Sigmoid colon (tissue), 4 donors: ENCODE data around the gene BEX2.

Source experiments
- EP300 ChIP-seq, 4 donors: sonication (generic); formaldehyde crosslinking; IDR thresholded peaks; one replicate each; pipeline ENCODE4 v1.6.1; 2017; ENCODE audit warnings: antibody characterized with exemption in 4 of 4
- POLR2AphosphoS5 ChIP-seq, 4 donors: sonication (generic); formaldehyde crosslinking; IDR thresholded peaks; one replicate each; pipeline ENCODE4 v1.6.1; 2017; ENCODE audit warnings: antibody characterized with exemption in 4 of 4
- TF ChIP-seq, protein P1 (sequence below), 4 experiments: fragments of 450-650 bp in 3 of 4; fragments of 200-600 bp in 1 of 4; IDR thresholded peaks; one replicate each; pipeline ENCODE4 v1.5.1; 2016 to 2019; ENCODE audit warnings: antibody characterized with exemption in 4 of 4, mild to moderate bottlenecking in 3 of 4, moderate library complexity in 2 of 4

DNA sequence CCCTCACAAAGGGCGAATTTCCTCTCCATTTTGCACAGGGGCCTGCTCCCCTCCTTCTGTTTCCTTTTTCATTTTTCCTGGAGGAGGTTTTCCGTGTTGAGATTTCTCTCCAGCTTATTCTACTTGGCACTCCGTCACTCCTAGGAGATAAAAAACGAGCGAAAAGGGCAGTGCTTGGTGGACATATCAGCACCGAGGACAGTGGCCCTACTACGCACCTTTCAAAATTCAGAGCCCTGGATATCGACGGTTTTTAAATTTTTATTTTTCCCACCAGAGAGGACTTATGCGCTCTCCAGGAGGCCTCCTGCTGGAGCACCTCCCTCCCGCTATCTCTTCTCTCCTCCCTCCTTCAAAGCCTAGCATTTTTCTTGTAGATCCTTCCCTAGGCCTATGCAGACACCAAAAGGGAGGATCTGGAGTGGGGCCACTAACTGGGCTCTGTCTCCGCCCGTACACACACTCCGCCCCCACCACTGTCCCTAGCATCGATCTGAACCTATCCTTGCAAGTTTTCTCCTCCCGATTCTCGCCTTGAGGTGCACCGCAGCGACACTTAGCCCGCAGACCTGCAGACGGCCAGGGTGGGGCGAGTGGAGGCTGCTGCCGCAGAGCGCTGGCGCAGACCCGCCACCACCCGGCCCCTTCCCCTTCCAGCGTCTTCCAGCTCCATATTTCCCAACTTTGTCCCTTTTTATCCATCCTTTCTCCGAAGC lies 37.0 kb upstream of the BEX2 start:
- TF ChIP-seq, protein P1, sequence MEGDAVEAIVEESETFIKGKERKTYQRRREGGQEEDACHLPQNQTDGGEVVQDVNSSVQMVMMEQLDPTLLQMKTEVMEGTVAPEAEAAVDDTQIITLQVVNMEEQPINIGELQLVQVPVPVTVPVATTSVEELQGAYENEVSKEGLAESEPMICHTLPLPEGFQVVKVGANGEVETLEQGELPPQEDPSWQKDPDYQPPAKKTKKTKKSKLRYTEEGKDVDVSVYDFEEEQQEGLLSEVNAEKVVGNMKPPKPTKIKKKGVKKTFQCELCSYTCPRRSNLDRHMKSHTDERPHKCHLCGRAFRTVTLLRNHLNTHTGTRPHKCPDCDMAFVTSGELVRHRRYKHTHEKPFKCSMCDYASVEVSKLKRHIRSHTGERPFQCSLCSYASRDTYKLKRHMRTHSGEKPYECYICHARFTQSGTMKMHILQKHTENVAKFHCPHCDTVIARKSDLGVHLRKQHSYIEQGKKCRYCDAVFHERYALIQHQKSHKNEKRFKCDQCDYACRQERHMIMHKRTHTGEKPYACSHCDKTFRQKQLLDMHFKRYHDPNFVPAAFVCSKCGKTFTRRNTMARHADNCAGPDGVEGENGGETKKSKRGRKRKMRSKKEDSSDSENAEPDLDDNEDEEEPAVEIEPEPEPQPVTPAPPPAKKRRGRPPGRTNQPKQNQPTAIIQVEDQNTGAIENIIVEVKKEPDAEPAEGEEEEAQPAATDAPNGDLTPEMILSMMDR (IDR thresholded peaks at IDR 0.05) = no peak
- TF ChIP-seq POLR2AphosphoS5 (IDR thresholded peaks at IDR 0.05) (no peak), EP300 (IDR thresholded peaks at IDR 0.05) (no peak)
